ENCODE measurements around the gene RINL.

- TF ChIP-seq, protein P1, sequence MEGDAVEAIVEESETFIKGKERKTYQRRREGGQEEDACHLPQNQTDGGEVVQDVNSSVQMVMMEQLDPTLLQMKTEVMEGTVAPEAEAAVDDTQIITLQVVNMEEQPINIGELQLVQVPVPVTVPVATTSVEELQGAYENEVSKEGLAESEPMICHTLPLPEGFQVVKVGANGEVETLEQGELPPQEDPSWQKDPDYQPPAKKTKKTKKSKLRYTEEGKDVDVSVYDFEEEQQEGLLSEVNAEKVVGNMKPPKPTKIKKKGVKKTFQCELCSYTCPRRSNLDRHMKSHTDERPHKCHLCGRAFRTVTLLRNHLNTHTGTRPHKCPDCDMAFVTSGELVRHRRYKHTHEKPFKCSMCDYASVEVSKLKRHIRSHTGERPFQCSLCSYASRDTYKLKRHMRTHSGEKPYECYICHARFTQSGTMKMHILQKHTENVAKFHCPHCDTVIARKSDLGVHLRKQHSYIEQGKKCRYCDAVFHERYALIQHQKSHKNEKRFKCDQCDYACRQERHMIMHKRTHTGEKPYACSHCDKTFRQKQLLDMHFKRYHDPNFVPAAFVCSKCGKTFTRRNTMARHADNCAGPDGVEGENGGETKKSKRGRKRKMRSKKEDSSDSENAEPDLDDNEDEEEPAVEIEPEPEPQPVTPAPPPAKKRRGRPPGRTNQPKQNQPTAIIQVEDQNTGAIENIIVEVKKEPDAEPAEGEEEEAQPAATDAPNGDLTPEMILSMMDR (IDR thresholded peaks at IDR 0.05; ENCODE audit: poor library complexity, severe bottlenecking): no peak
- no peak for TF ChIP-seq EZH2 (IDR thresholded peaks at IDR 0.05; ENCODE audit: borderline replicate concordance, insufficient read depth, low read length, poor library complexity, severe bottlenecking)
- no peak for TF ChIP-seq EP300 (conservative IDR thresholded peaks at IDR 0.05; ENCODE audit: poor library complexity, severe bottlenecking)
- no peak for TF ChIP-seq POLR2AphosphoS5 (IDR thresholded peaks at IDR 0.05)
- TF ChIP-seq MXI1 (conservative IDR thresholded peaks at IDR 0.05; ENCODE audit: poor library complexity, severe bottlenecking): no peak
- TF ChIP-seq, protein P2, sequence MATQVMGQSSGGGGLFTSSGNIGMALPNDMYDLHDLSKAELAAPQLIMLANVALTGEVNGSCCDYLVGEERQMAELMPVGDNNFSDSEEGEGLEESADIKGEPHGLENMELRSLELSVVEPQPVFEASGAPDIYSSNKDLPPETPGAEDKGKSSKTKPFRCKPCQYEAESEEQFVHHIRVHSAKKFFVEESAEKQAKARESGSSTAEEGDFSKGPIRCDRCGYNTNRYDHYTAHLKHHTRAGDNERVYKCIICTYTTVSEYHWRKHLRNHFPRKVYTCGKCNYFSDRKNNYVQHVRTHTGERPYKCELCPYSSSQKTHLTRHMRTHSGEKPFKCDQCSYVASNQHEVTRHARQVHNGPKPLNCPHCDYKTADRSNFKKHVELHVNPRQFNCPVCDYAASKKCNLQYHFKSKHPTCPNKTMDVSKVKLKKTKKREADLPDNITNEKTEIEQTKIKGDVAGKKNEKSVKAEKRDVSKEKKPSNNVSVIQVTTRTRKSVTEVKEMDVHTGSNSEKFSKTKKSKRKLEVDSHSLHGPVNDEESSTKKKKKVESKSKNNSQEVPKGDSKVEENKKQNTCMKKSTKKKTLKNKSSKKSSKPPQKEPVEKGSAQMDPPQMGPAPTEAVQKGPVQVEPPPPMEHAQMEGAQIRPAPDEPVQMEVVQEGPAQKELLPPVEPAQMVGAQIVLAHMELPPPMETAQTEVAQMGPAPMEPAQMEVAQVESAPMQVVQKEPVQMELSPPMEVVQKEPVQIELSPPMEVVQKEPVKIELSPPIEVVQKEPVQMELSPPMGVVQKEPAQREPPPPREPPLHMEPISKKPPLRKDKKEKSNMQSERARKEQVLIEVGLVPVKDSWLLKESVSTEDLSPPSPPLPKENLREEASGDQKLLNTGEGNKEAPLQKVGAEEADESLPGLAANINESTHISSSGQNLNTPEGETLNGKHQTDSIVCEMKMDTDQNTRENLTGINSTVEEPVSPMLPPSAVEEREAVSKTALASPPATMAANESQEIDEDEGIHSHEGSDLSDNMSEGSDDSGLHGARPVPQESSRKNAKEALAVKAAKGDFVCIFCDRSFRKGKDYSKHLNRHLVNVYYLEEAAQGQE (IDR thresholded peaks at IDR 0.05; ENCODE audit: borderline replicate concordance): no peak
- no peak for TF ChIP-seq TAF1 (IDR thresholded peaks at IDR 0.05; ENCODE audit: low read depth)
- no peak for TF ChIP-seq RAD21 (conservative IDR thresholded peaks at IDR 0.05)
Observed at GRCh38 chr19:38879400-38879751, 1.3 kb upstream of the RINL start.

Measured in neural cell (in vitro differentiated cells).